D721Med (cell line): ENCODE measurements around the gene CD300H.

Source experiments
- DNase-seq: peaks from one replicate; pipeline ENCODE4 v3.0.0; 2011; ENCODE audit warnings: low spot score; ENCODE audit not compliant: insufficient read length
- FAIRE-seq: peaks from 2 replicates; lab custom pipeline; 2011; peaks lifted over from hg19 to GRCh38; lab: Jason Lieb, UNC
- CTCF ChIP-seq: IDR thresholded peaks from 2 replicates; pipeline ENCODE4 v1.5.1; 2012; ENCODE audit warnings: mild to moderate bottlenecking, control low read depth; ENCODE audit not compliant: insufficient read depth; ENCODE audit errors: missing control alignments

CD300H gene

GRCh38 chr17:74573169-74573568, 5.9 kb upstream of the CD300H start:
- TF ChIP-seq CTCF: no peak
- no peak for DNase-seq
- FAIRE-seq: no peak

- no peak for TF ChIP-seq CTCF
- no peak for DNase-seq
- FAIRE-seq: no peak
Measured at GRCh38 chr17:74571621-74572270, 4.4 kb upstream of the CD300H start.

GRCh38 chr17:74569020-74570003, 2.0 kb upstream of the CD300H start:
- DNase-seq (no peak), FAIRE-seq (no peak)
- no peak for TF ChIP-seq CTCF

- TF ChIP-seq CTCF: no peak
- FAIRE-seq (no peak), DNase-seq (no peak)
Measured at GRCh38 chr17:74568106-74568873, 981 bp upstream of the CD300H start.

GRCh38 chr17:74566132-74566753, 1.1 kb downstream of the CD300H start:
- FAIRE-seq (no peak), DNase-seq (no peak)

GRCh38 chr17:74565126-74565525, 2.2 kb downstream of the CD300H start:
- DNase-seq (no peak), FAIRE-seq (no peak)
- TF ChIP-seq CTCF: no peak

More at GRCh38 chr17:74566132-74566753, 1.1 kb downstream of the CD300H start:
- TF ChIP-seq CTCF: peak; percentile 65
